HK-2 (cell line): ENCODE results near the gene TENT5C.

Experiments used
- DNase-seq: peaks from one replicate; pipeline ENCODE4 v3.0.0-alpha.2; 2018; ENCODE audit not compliant: unreplicated experiment

Gene TENT5C

GRCh38 chr1:117613249-117613968 lies 7.6 kb downstream of the TENT5C start:
- DNase-seq, result no peak

GRCh38 chr1:117613969-117614729 lies 8.3 kb downstream of the TENT5C start:
- no peak for DNase-seq

GRCh38 chr1:117615474-117615873 lies 9.6 kb downstream of the TENT5C start:
- no peak for DNase-seq

GRCh38 chr1:117616356-117616755 lies 10.5 kb downstream of the TENT5C start:
- no peak for DNase-seq

- DNase-seq, result no peak
Measured at GRCh38 chr1:117616967-117617366, 11.1 kb downstream of the TENT5C start.

- DNase-seq, result no peak
Measured at GRCh38 chr1:117618450-117619122, 12.7 kb downstream of the TENT5C start.

GRCh38 chr1:117620440-117620839 lies 14.6 kb downstream of the TENT5C start:
- DNase-seq, result no peak

GRCh38 chr1:117621316-117621715 lies 15.5 kb downstream of the TENT5C start:
- DNase-seq, result no peak

GRCh38 chr1:117622726-117623125 lies 16.9 kb downstream of the TENT5C start:
- DNase-seq, result no peak

GRCh38 chr1:117623141-117623540 lies 17.3 kb downstream of the TENT5C start:
- DNase-seq, result no peak

- no peak for DNase-seq
Measured at GRCh38 chr1:117623698-117624097, 17.9 kb downstream of the TENT5C start.

- DNase-seq, result no peak
Measured at GRCh38 chr1:117627546-117628130, 21.8 kb downstream of the TENT5C start.

- DNase-seq, result no peak
Measured at GRCh38 chr1:117628343-117628742, 22.5 kb downstream of the TENT5C start.

GRCh38 chr1:117629625-117630422 lies 24.0 kb downstream of the TENT5C start:
- DNase-seq, result no peak

GRCh38 chr1:117630423-117630998 lies 24.7 kb downstream of the TENT5C start:
- DNase-seq, result no peak

GRCh38 chr1:117631359-117632160 lies 25.7 kb downstream of the TENT5C start:
- no peak for DNase-seq

GRCh38 chr1:117632269-117633067 lies 26.6 kb downstream of the TENT5C start:
- DNase-seq, result no peak

- no peak for DNase-seq
Measured at GRCh38 chr1:117633068-117633345, 27.2 kb downstream of the TENT5C start.

- DNase-seq, result no peak
Measured at GRCh38 chr1:117633423-117633822, 27.6 kb downstream of the TENT5C start.

- no peak for DNase-seq
Measured at GRCh38 chr1:117633936-117634335, 28.1 kb downstream of the TENT5C start.
